Smooth muscle cell (in vitro differentiated cells): ENCODE results near the gene HOXA6. TPM values are rescaled to one million over a fixed set of nuclear protein-coding genes. Genes with fewer than 3 reads are reported as not detected.

ENCODE experiments used
- DNase-seq: peaks from one replicate; lab custom pipeline; 2025; ENCODE audit not compliant: unreplicated experiment; lab: John Stamatoyannopoulos, UW
- H2AFZ ChIP-seq: fragments of 200-600 bp; sonication (generic); 2 replicates; pipeline ENCODE4 v1.6.0; 2016; ENCODE audit warnings: antibody characterized with exemption, low read depth, mild to moderate bottlenecking
- H3F3A ChIP-seq: fragments of 200-600 bp; sonication (generic); 2 replicates; pipeline ENCODE4 v1.6.0; 2017; ENCODE audit warnings: antibody characterized with exemption, low read depth
- H3K27ac ChIP-seq: fragments of 200-600 bp; sonication (generic); 2 replicates; pipeline ENCODE4 v1.5.1; 2016; ENCODE audit warnings: low read depth, mild to moderate bottlenecking
- H3K27me3 ChIP-seq: fragments of 200-600 bp; sonication (generic); 2 replicates; pipeline ENCODE4 v1.6.1; 2016; ENCODE audit warnings: low read depth, mild to moderate bottlenecking
- H3K36me3 ChIP-seq: fragments of 200-600 bp; sonication (generic); 2 replicates; pipeline ENCODE4 v1.5.1; 2016; ENCODE audit warnings: low read depth
- H3K4me1 ChIP-seq: fragments of 200-600 bp; sonication (generic); 2 replicates; pipeline ENCODE4 v1.5.1; 2016; ENCODE audit warnings: low read depth
- H3K4me2 ChIP-seq: fragments of 200-600 bp; sonication (generic); 2 replicates; pipeline ENCODE4 v1.6.0; 2016; ENCODE audit warnings: mild to moderate bottlenecking
- H3K4me3 ChIP-seq: fragments of 200-600 bp; sonication (generic); 2 replicates; pipeline ENCODE4 v1.5.1; 2016; ENCODE audit warnings: mild to moderate bottlenecking
- H3K79me2 ChIP-seq: fragments of 200-600 bp; sonication (generic); 2 replicates; pipeline ENCODE4 v1.6.0; 2016; ENCODE audit warnings: low read depth, mild to moderate bottlenecking
- H3K9ac ChIP-seq: fragments of 200-600 bp; sonication (generic); 2 replicates; pipeline ENCODE4 v1.6.0; 2016; ENCODE audit warnings: low read depth
- H3K9me3 ChIP-seq: fragments of 200-600 bp; sonication (generic); replicated peaks from 2 replicates; pipeline ENCODE4 v1.5.1; 2016; ENCODE audit warnings: low read depth
- H4K20me1 ChIP-seq: fragments of 200-600 bp; sonication (generic); 2 replicates; pipeline ENCODE4 v1.6.0; 2016; ENCODE audit warnings: low read depth
- CTCF ChIP-seq: fragments of 200-600 bp; sonication (generic); IDR thresholded peaks from 2 replicates; pipeline ENCODE4 v1.5.1; 2017; ENCODE audit warnings: borderline replicate concordance, mild to moderate bottlenecking, antibody characterized with exemption; ENCODE audit not compliant: insufficient read depth, poor library complexity, severe bottlenecking
- WGBS: methylation state at CpG from one replicate; pipeline ENCODE4 v1.1.7; 2016; ENCODE audit warnings: low lambda C conversion rate; 5-methylcytosine and 5-hydroxymethylcytosine counted together
- polyA plus RNA-seq: library from polyadenylated mRNA; unstranded; fragments of >200 nt; fragmentation: Nextera tagmentation; extraction: Ambion mirVana; gene quantifications from 2 replicates; pipeline ENCODE4 v1.2.1, GENCODE V29; 2016
- total RNA-seq: library from RNA; depleted of rRNA; stranded (reverse); fragments of >200 nt; gene quantifications from 2 replicates; pipeline ENCODE4 v1.2.3, GENCODE V29; 2014

Gene HOXA6
- total and polyA plus RNA-seq, 2 experiments from 2014 or later, result 0.56 to 0.58 TPM

- DNase-seq, result no peak
- H3K9ac ChIP-seq, result no peak overlapping the region
- peaks cover 7% of the 10 kb centered on the region for H3K4me1 ChIP-seq
- TF ChIP-seq CTCF, result no peak
- 28% methylated on average over 15 of the region's 15 CpGs for WGBS
- no peaks in the 10 kb centered on the region for H3K36me3 ChIP-seq
- H4K20me1 ChIP-seq, result no peaks in the 10 kb centered on the region
- no peaks in the 10 kb centered on the region for H3K79me2 ChIP-seq
- H3K27ac ChIP-seq, result no peak overlapping the region
- H3K27me3 ChIP-seq, result peaks cover 100% of the 10 kb centered on the region
- H2AFZ ChIP-seq, result no peak overlapping the region
- H3K4me3 ChIP-seq, result peak overlapping the region; percentile 29
- peak overlapping the region; percentile 83 for H3K4me2 ChIP-seq
- no peaks in the 10 kb centered on the region for H3K9me3 ChIP-seq
- H3F3A ChIP-seq, result no peaks in the 10 kb centered on the region
Measured at GRCh38 chr7:27140126-27140857, 7.3 kb downstream of the HOXA6 start.

- Histone ChIP-seq H2AFZ (no peak overlapping the region), H3K27me3 (peaks cover 100% of the 10 kb centered on the region), H3K4me3 (peak overlapping the region; percentile 29), H3K36me3 (no peaks in the 10 kb centered on the region), H3K4me2 (peak overlapping the region; percentile 83), H3F3A (no peaks in the 10 kb centered on the region), H4K20me1 (no peaks in the 10 kb centered on the region), H3K27ac (no peak overlapping the region), H3K79me2 (no peaks in the 10 kb centered on the region), H3K9ac (no peak overlapping the region), H3K4me1 (peaks cover 7% of the 10 kb centered on the region), H3K9me3 (no peaks in the 10 kb centered on the region)
- no peak for DNase-seq
- TF ChIP-seq CTCF, result no peak
- 2% methylated on average over 47 of the region's 53 CpGs for WGBS
Measured at GRCh38 chr7:27139334-27140125, 8.0 kb downstream of the HOXA6 start.

GRCh38 chr7:27138985-27139333, 8.6 kb downstream of the HOXA6 start:
- H3K4me3 ChIP-seq, result peak overlapping the region; percentile 29
- 10% methylated on average over 11 of the region's 11 CpGs for WGBS
- DNase-seq, result no peak
- peak overlapping the region; percentile 83 for H3K4me2 ChIP-seq
- H3K79me2 ChIP-seq, result no peaks in the 10 kb centered on the region
- peaks cover 100% of the 10 kb centered on the region for H3K27me3 ChIP-seq
- no peaks in the 10 kb centered on the region for H3K9me3 ChIP-seq
- no peaks in the 10 kb centered on the region for H4K20me1 ChIP-seq
- no peak overlapping the region for H3K9ac ChIP-seq
- no peak overlapping the region for H2AFZ ChIP-seq
- peaks cover 7% of the 10 kb centered on the region for H3K4me1 ChIP-seq
- TF ChIP-seq CTCF, result no peak
- no peak overlapping the region for H3K27ac ChIP-seq
- H3F3A ChIP-seq, result no peaks in the 10 kb centered on the region
- H3K36me3 ChIP-seq, result no peaks in the 10 kb centered on the region
